Skeletal muscle tissue (tissue), 4 donors: ENCODE measurements around the gene SEPTIN11. TPM values are rescaled to one million over a fixed set of nuclear protein-coding genes. Genes with fewer than 3 reads are reported as not detected.
A peak's percentile ranks its signal among the peaks of the same experiment; 100 is the strongest.

ENCODE experiments used
- H3K27ac ChIP-seq: one replicate; pipeline ENCODE4 v1.7.0; 2013; ENCODE audit warnings: mild to moderate bottlenecking, low read depth, low read length, inconsistent platforms
- H3K27me3 ChIP-seq, 3 donors: one replicate each; pipeline ENCODE4 v1.7.0; 2013; ENCODE audit warnings: low read length in 3 of 3; ENCODE audit not compliant: control insufficient read depth in 3 of 3, insufficient read depth in 3 of 3
- H3K36me3 ChIP-seq, 3 donors: one replicate each; pipeline ENCODE4 v1.7.0; 2013; ENCODE audit warnings: low read length in 3 of 3; ENCODE audit not compliant: control insufficient read depth in 3 of 3, insufficient read depth in 3 of 3
- H3K4me1 ChIP-seq, 3 donors: one replicate each; pipeline ENCODE4 v1.7.0; 2013; ENCODE audit warnings: low read length in 3 of 3, mild to moderate bottlenecking in 3 of 3; ENCODE audit not compliant: control insufficient read depth in 3 of 3, insufficient read depth in 3 of 3
- H3K4me3 ChIP-seq, 3 donors: one replicate each; pipeline ENCODE4 v1.7.0; 2013; ENCODE audit warnings: low read length in 3 of 3
- H3K9ac ChIP-seq, 3 donors: one replicate each; pipeline ENCODE4 v1.7.0; 2013; ENCODE audit warnings: low read length in 3 of 3, mild to moderate bottlenecking in 3 of 3, moderate library complexity in 2 of 3, low read depth in 1 of 3
- H3K9me3 ChIP-seq, 3 donors: one replicate each; pipeline ENCODE4 v1.7.0; 2013; ENCODE audit warnings: low read length in 3 of 3; ENCODE audit not compliant: control insufficient read depth in 3 of 3
- total RNA-seq: library from RNA; depleted of rRNA; stranded (reverse); fragments of >200 nt; gene quantifications from one replicate; pipeline ENCODE4 v1.2.3, GENCODE V29; 2014
- donor health status: Osteomylitis.

SEPTIN11 gene
- total RNA-seq, 1 donor from 2014 or later = 325 TPM

DNA sequence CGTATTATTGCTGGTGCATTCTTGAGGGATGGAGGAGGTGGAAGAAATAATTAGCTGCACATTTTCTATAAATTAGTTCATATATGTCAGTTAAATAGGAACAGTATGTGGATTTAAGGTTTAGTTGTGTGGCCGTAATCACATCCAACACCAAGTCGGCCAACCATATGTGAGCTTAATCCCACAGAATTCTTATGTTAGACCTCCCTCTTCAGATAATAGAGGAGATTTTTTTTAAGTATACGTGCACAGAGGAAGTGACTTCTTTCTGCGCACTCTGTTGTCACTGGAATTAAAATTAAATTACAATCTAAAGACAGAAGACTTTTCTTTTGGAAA, 2.1 kb downstream of the SEPTIN11 start:
- peaks cover 11 to 32% (median 14%) of the 10 kb centered on the region in 3 donors for H3K4me1 ChIP-seq
- H3K9ac ChIP-seq = no peak overlapping the region
- peak overlapping the region in 1 of 3 donors; percentile 84 for H3K4me3 ChIP-seq
- no peaks in the 10 kb centered on the region for H3K36me3 ChIP-seq
- no peaks in the 10 kb centered on the region for H3K9me3 ChIP-seq
- no peaks in the 10 kb centered on the region for H3K27me3 ChIP-seq
- no peak overlapping the region for H3K27ac ChIP-seq

DNA sequence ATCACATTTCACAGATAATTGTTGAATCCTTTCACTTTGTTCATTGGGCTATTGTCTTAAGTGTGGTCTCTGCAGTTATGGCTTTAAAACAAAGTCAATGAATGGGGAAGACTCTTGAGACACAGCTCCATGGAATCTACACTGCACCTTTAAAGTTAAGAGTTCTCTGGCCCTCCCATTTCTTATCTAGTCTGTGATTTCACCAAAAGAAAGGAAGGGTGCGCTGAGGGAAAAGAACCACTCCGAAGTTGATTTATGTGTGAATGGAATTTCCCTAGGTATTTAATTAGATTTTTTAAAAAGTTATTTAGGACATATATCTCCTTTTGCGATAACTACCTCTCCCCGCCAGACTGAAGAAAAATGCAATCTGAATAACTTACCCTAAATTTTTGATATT, 2.5 kb downstream of the SEPTIN11 start:
- H3K27ac ChIP-seq = no peak overlapping the region

DNA sequence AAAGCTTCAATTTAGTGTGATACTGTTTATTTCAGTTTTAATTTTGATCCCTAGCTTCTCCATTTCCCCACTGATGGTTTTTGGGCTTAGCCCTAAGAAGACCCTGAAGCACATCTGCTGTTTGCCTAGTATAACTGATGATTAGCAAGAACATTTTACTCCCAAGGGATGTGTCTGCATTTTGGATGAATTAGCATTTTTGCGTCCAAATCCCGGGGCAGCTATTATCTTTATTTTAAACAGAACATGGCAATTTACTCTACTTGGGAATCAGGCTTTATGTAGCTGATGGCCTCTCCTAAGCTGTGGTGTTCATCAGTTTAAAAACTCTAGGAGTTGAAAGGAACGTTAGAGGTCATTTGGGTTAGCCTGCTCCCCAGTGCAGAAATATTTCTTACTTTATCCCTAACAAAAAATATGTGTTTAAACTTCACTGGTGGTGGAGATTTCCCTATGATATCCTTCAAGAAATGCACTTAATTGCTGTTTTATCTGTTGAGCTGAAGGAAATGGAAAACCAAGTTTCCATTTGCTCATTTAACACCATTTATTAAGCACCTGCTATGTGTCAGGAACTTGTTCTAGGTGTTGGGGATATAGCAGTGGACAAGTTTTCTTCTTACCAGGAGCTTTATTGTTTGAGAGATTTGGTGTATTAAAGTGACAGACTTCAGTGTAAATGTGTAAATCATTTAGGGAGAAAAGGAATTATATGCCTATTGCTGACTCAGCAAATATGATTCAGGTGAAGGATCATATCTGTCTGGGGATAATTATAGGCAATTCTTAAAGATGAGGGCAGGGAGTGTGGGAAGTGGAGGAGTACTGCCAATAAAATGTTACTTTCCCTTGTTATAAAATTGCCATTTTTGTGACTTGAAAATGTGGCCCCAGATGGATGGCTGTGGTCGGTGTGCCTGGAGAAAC, 3.4 kb downstream of the SEPTIN11 start:
- H3K36me3 ChIP-seq = no peaks in the 10 kb centered on the region
- H3K27ac ChIP-seq = no peak overlapping the region
- no peaks in the 10 kb centered on the region for H3K9me3 ChIP-seq
- H3K4me1 ChIP-seq = peaks cover 14 to 30% (median 14%) of the 10 kb centered on the region in 3 donors
- no peaks in the 10 kb centered on the region for H3K27me3 ChIP-seq
- no peak overlapping the region for H3K4me3 ChIP-seq
- H3K9ac ChIP-seq = no peak overlapping the region

More for the DNA sequence above, 2.5 kb downstream of the SEPTIN11 start:
- H3K27me3 ChIP-seq = no peaks in the 10 kb centered on the region
- no peak overlapping the region for H3K9ac ChIP-seq
- H3K4me1 ChIP-seq = peaks cover 11 to 32% (median 14%) of the 10 kb centered on the region in 3 donors
- H3K4me3 ChIP-seq = no peak overlapping the region
- H3K9me3 ChIP-seq = no peaks in the 10 kb centered on the region
- H3K36me3 ChIP-seq = no peaks in the 10 kb centered on the region

DNA sequence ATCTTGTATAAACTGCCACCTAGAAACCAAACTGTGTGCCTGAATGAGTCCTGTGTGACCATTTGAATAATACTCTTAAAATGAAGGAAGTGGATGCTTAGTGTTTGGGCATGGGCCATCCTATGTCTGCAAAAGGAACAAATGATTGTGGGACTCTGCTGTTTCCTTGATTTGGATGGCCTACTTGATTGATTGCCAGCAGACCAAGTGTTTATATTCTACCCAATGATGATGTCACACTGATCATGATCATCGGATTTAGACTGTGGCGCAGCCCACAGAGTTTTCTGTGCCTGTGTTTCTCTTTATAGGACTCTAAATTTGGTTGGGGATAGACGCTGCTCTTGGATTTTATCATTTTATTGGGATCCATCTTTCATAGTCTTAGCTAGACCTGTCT, 4.4 kb downstream of the SEPTIN11 start:
- H3K27me3 ChIP-seq = no peaks in the 10 kb centered on the region
- peaks cover 7 to 21% (median 10%) of the 10 kb centered on the region in 3 donors for H3K4me1 ChIP-seq
- no peak overlapping the region for H3K4me3 ChIP-seq
- H3K36me3 ChIP-seq = no peaks in the 10 kb centered on the region
- no peak overlapping the region for H3K27ac ChIP-seq
- H3K9me3 ChIP-seq = no peaks in the 10 kb centered on the region
- H3K9ac ChIP-seq = no peak overlapping the region

DNA sequence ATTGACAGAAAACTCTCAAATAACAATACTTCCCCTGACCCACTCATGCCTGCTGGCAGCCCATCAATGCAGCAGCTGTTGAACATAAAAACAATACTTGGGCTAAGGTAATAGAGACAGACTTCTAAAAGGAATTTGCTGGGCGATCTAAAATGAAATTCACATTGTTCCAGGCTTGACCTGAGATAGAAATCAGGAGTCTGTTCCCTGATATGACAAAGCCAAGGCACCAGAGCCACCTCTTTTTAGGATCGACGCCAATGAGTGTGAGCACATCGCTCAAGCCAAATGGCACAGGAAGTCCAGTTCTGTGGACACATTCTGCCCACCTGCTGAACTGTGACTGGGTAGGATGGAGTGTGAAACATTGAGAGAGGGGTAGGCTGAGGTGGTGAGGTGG, 4.9 kb downstream of the SEPTIN11 start:
- Histone ChIP-seq H3K9me3 (no peaks in the 10 kb centered on the region), H3K36me3 (no peaks in the 10 kb centered on the region), H3K4me1 (peaks cover 7 to 18% (median 10%) of the 10 kb centered on the region in 3 donors), H3K4me3 (no peak overlapping the region), H3K27me3 (no peaks in the 10 kb centered on the region), H3K27ac (no peak overlapping the region), H3K9ac (no peak overlapping the region)

DNA sequence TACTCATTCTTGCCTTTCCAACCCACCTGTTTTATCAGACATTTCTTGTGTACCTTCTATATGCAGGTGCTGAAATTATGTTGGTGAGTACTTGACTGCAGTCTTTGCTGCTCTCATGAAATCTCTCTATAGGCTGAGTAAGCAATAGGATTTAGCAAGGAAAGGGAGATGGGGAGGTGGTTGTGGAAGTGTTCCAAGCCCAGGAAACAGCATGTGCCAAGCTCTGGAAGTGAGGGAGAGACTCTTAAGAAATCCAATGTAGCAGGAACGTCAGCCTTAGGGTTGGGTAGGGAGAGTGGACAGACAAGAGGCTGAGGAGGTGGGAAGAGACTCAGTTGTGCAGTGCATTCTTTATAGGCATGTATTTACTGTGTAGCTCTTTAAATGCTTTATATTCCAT, 5.6 kb downstream of the SEPTIN11 start:
- H3K9me3 ChIP-seq = no peaks in the 10 kb centered on the region
- H3K27ac ChIP-seq = no peak overlapping the region
- H3K36me3 ChIP-seq = no peaks in the 10 kb centered on the region
- H3K27me3 ChIP-seq = no peaks in the 10 kb centered on the region
- H3K4me3 ChIP-seq = no peak overlapping the region
- H3K4me1 ChIP-seq = peaks cover 7 to 15% (median 10%) of the 10 kb centered on the region in 3 donors
- no peak overlapping the region for H3K9ac ChIP-seq

DNA sequence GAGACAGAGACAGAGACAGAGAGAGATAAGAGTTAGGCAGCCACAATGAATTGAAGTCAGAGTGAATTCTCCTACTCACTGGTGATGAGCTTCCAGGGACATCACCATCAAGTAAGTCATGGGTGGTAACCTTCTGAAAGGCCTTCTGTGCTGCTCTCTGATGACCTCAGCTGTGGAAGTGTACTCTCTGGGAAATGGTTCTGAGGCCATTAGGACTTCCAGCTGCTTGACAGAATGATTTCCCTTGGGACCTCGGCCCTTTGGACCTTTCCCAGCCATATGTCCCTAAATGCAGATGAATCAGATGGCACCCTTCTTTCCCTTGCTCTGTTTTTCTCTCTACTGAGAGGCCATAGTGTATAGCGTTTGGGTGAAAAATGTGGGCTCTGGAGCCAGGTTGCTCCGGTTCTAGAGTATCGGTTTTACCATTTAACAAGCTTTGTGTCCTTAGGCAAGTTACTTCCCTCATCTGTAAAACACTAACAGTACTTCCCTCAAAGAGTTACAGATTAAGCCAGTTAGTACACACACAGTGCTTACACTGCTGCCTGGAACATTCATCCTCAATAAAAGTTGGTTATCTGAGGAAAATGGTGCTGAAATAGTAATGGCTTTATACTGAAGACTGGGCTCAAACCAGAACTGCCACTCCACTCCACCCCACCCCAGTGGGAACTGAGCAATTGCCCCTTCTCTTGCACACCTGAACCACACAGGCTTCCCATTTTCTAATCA, 7.6 kb downstream of the SEPTIN11 start:
- H3K4me3 ChIP-seq = no peak overlapping the region
- H3K27ac ChIP-seq = no peak overlapping the region
- H3K9me3 ChIP-seq = no peaks in the 10 kb centered on the region
- no peaks in the 10 kb centered on the region for H3K36me3 ChIP-seq
- no peaks in the 10 kb centered on the region for H3K27me3 ChIP-seq
- no peak overlapping the region for H3K9ac ChIP-seq
- peaks cover 2 to 7% (median 4%) of the 10 kb centered on the region in 3 donors for H3K4me1 ChIP-seq

DNA sequence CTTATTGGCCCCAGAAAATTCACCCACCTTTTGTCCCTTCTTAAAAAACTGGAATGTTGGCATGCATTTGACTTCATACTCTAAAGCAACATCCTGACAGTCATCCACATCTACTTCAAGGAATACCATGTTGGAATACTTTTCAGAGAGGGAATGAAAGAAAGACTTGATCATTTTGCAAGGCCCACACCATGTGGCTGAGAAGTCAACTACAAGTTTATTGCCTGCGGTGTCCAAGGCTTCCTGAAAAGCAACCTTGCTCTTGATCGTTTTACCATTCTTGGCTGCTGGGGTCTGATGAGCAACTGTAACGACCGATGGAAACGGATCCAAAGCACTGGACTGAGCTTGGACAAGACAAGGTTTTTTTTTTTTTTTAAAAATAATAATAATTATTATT, 9.3 kb downstream of the SEPTIN11 start:
- H3K27ac ChIP-seq = no peak overlapping the region

DNA sequence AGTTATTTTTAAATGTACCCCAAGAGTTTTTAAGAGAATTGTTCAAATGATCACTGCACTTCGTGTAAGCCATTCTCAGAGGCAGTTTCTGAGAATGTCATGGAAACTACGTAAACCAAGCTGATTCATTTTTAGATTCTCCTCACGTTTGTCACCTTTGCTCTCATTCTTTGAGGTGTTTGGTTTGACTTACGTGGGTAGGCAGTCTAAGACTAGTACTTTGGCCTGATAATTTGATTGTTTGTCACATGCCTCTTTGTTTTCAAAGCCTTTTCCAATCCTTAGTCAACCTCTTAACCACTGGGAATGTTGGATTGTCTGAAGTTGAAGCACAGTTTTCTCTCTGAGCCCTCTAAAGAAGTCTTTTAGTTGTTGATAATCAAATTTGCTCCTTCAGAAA, 10.5 kb downstream of the SEPTIN11 start:
- peaks cover 0 to 4% (median 3%) of the 10 kb centered on the region in 3 donors for H3K4me1 ChIP-seq

More for the DNA sequence above, 9.3 kb downstream of the SEPTIN11 start:
- H3K9me3 ChIP-seq = no peaks in the 10 kb centered on the region
- H3K27me3 ChIP-seq = no peaks in the 10 kb centered on the region
- H3K4me1 ChIP-seq = peaks cover 2 to 7% (median 4%) of the 10 kb centered on the region in 3 donors
- no peak overlapping the region for H3K4me3 ChIP-seq
- H3K36me3 ChIP-seq = no peaks in the 10 kb centered on the region
- H3K9ac ChIP-seq = no peak overlapping the region

More for the DNA sequence above, 10.5 kb downstream of the SEPTIN11 start:
- H3K27ac ChIP-seq = no peak overlapping the region
- H3K27me3 ChIP-seq = no peaks in the 10 kb centered on the region
- H3K4me3 ChIP-seq = no peak overlapping the region
- no peaks in the 10 kb centered on the region for H3K36me3 ChIP-seq
- no peak overlapping the region for H3K9ac ChIP-seq
- H3K9me3 ChIP-seq = no peaks in the 10 kb centered on the region
